GM23248 (cell line): ENCODE results near the gene CARMIL1. TPM values are rescaled to one million over a fixed set of nuclear protein-coding genes. Genes with fewer than 3 reads are reported as not detected.
A peak's percentile ranks its signal among the peaks of the same experiment; 100 is the strongest.

Source experiments
- DNase-seq: peaks from one replicate; pipeline ENCODE4 v3.0.0-alpha.2; 2015
- H2AFZ ChIP-seq: fragments of 200-600 bp; sonication (generic); 2 replicates; pipeline ENCODE4 v1.6.1; 2016; ENCODE audit warnings: antibody characterized with exemption
- H3F3A ChIP-seq: fragments of 200-600 bp; sonication (generic); 2 replicates; pipeline ENCODE4 v1.6.1; 2016; ENCODE audit warnings: mild to moderate bottlenecking, antibody characterized with exemption, mixed run types; ENCODE audit not compliant: insufficient read depth
- H3K27ac ChIP-seq: fragments of 200-600 bp; sonication (generic); 2 replicates; pipeline ENCODE4 v1.5.1; 2016; ENCODE audit warnings: mild to moderate bottlenecking
- H3K27me3 ChIP-seq: fragments of 200-600 bp; sonication (generic); replicated peaks from 2 replicates; pipeline ENCODE4 v1.6.1; 2016; ENCODE audit warnings: mild to moderate bottlenecking; ENCODE audit not compliant: insufficient read depth
- H3K36me3 ChIP-seq: fragments of 200-600 bp; sonication (generic); 2 replicates; pipeline ENCODE4 v1.6.1; 2016; ENCODE audit warnings: low read depth, mild to moderate bottlenecking
- H3K4me1 ChIP-seq: fragments of 200-600 bp; sonication (generic); 2 replicates; pipeline ENCODE4 v1.6.1; 2016; ENCODE audit warnings: mild to moderate bottlenecking; ENCODE audit not compliant: insufficient read depth
- H3K4me2 ChIP-seq: fragments of 200-600 bp; sonication (generic); one replicate; pipeline ENCODE4 v1.6.1; 2016; ENCODE audit warnings: mild to moderate bottlenecking; ENCODE audit not compliant: unreplicated experiment
- H3K4me3 ChIP-seq: fragments of 200-600 bp; sonication (generic); 2 replicates; pipeline ENCODE4 v1.5.1; 2016; ENCODE audit warnings: mild to moderate bottlenecking
- H3K79me2 ChIP-seq: fragments of 200-600 bp; sonication (generic); 2 replicates; pipeline ENCODE4 v1.6.1; 2016; ENCODE audit warnings: mild to moderate bottlenecking; ENCODE audit not compliant: insufficient read depth
- H3K9ac ChIP-seq: fragments of 200-600 bp; sonication (generic); 2 replicates; pipeline ENCODE4 v1.6.1; 2016; ENCODE audit warnings: mild to moderate bottlenecking
- H3K9me2 ChIP-seq: fragments of 200-600 bp; sonication (generic); 2 replicates; pipeline ENCODE4 v1.6.1; 2016; ENCODE audit warnings: mixed run types, mild to moderate bottlenecking, moderate library complexity; ENCODE audit not compliant: insufficient read depth
- H3K9me3 ChIP-seq: fragments of 200-600 bp; sonication (generic); one replicate; pipeline ENCODE4 v1.6.1; 2017; ENCODE audit warnings: low read depth
- H4K20me1 ChIP-seq: fragments of 200-600 bp; sonication (generic); 2 replicates; pipeline ENCODE4 v1.6.0; 2016; ENCODE audit not compliant: insufficient read depth
- EZH2 ChIP-seq: fragments of 200-600 bp; sonication (generic); IDR thresholded peaks from 2 replicates; pipeline ENCODE4 v1.6.1; 2018; ENCODE audit warnings: antibody characterized with exemption, mild to moderate bottlenecking; ENCODE audit not compliant: insufficient read depth, poor library complexity, severe bottlenecking
- EZH2phosphoT487 ChIP-seq: fragments of 200-600 bp; sonication (generic); IDR thresholded peaks from 2 replicates; pipeline ENCODE4 v1.6.1; 2018; ENCODE audit warnings: antibody characterized with exemption, moderate library complexity, mild to moderate bottlenecking, low read depth; ENCODE audit not compliant: insufficient read depth
- WGBS, 2 experiments: methylation state at CpG; one replicate each; pipeline ENCODE4 v1.1.6; 2015 to 2017; ENCODE audit warnings: low lambda C conversion rate in 2 of 2, low coverage in 1 of 2; ENCODE audit errors: missing lambda C conversion rate in 2 of 2; 5-methylcytosine and 5-hydroxymethylcytosine counted together
- in situ Hi-C: fragments of 300-500 bp; cut with MboI; formaldehyde crosslinking; loops from 2 replicates; pipeline ENCODE4 v1.15.0; 2020
- polyA plus RNA-seq: library from polyadenylated mRNA; unstranded; fragments of >200 nt; fragmentation: Nextera tagmentation; extraction: Ambion mirVana; gene quantifications from 2 replicates; pipeline ENCODE4 v1.2.1, GENCODE V29; 2016
- total RNA-seq: library from RNA; depleted of rRNA; stranded (reverse); fragments of >200 nt; shearing (Covaris generic); gene quantifications from 2 replicates; pipeline ENCODE4 v1.2.3, GENCODE V29; 2014

Gene CARMIL1
- total and polyA plus RNA-seq, 2 experiments from 2014 or later = 10.9 to 11.0 TPM

GRCh38 chr6:25320459-25320858 is 41.3 kb downstream of the CARMIL1 start:
- no peak overlapping the region for H2AFZ ChIP-seq
- in situ Hi-C loops = no loop called here
- 20 to 28% methylated on average over 1 of the region's 1 CpG for WGBS, 2 experiments

GRCh38 chr6:25322692-25323091 is 43.5 kb downstream of the CARMIL1 start:
- no peak for DNase-seq
- H3K9me3 ChIP-seq = no peaks in the 10 kb centered on the region
- no peak overlapping the region for H2AFZ ChIP-seq
- H3K9me2 ChIP-seq = no peaks in the 10 kb centered on the region
- no peaks in the 10 kb centered on the region for H4K20me1 ChIP-seq
- WGBS, 2 experiments = 92 to 100% methylated on average over 2 of the region's 2 CpGs
- no peak overlapping the region for H3K9ac ChIP-seq
- in situ Hi-C loops = no loop called here
- H3K27ac ChIP-seq = no peak overlapping the region
- peaks cover 8% of the 10 kb centered on the region; the same call in 1 of the 2 replicates for H3K4me1 ChIP-seq
- no peak overlapping the region for H3K4me2 ChIP-seq
- no peaks in the 10 kb centered on the region for H3F3A ChIP-seq
- no peaks in the 10 kb centered on the region for H3K79me2 ChIP-seq
- no peak for TF ChIP-seq EZH2phosphoT487
- no peak for TF ChIP-seq EZH2
- no peaks in the 10 kb centered on the region for H3K27me3 ChIP-seq
- no peaks in the 10 kb centered on the region for H3K36me3 ChIP-seq
- no peak overlapping the region for H3K4me3 ChIP-seq

More at GRCh38 chr6:25320459-25320858, 41.3 kb downstream of the CARMIL1 start:
- Histone ChIP-seq H3K4me3 (no peak overlapping the region), H3K9ac (no peak overlapping the region), H3K79me2 (no peaks in the 10 kb centered on the region; the same call in 1 of the 2 replicates), H3K9me3 (no peaks in the 10 kb centered on the region), H3K4me2 (no peak overlapping the region), H3K9me2 (no peaks in the 10 kb centered on the region), H3K36me3 (no peaks in the 10 kb centered on the region), H3K27me3 (no peaks in the 10 kb centered on the region), H3K27ac (no peak overlapping the region), H3K4me1 (peaks cover 8% of the 10 kb centered on the region; the same call in 1 of the 2 replicates), H3F3A (no peaks in the 10 kb centered on the region), H4K20me1 (no peaks in the 10 kb centered on the region)
- TF ChIP-seq EZH2 = no peak
- no peak for DNase-seq

- Histone ChIP-seq H3K36me3 (no peaks in the 10 kb centered on the region), H3F3A (no peaks in the 10 kb centered on the region), H3K9me2 (no peaks in the 10 kb centered on the region), H3K4me3 (no peak overlapping the region), H4K20me1 (no peaks in the 10 kb centered on the region), H2AFZ (no peak overlapping the region), H3K27ac (no peak overlapping the region), H3K9ac (no peak overlapping the region), H3K4me1 (peaks cover 8% of the 10 kb centered on the region; the same call in 1 of the 2 replicates), H3K79me2 (no peaks in the 10 kb centered on the region; the same call in 1 of the 2 replicates), H3K27me3 (no peaks in the 10 kb centered on the region), H3K4me2 (no peak overlapping the region), H3K9me3 (no peaks in the 10 kb centered on the region)
- in situ Hi-C loops = no loop called here
- whole genome bisulfite sequencing, 2 experiments = 85 to 86% methylated on average over 1 of the region's 1 CpG
- no peak for TF ChIP-seq EZH2phosphoT487
- peak; percentile 27 for DNase-seq
Observed at GRCh38 chr6:25324066-25324762, 45.0 kb downstream of the CARMIL1 start.

GRCh38 chr6:25326126-25326525 is 47.0 kb downstream of the CARMIL1 start:
- no peaks in the 10 kb centered on the region; the same call in 1 of the 2 replicates for H3K79me2 ChIP-seq
- WGBS, 2 experiments = 96% methylated on average over 4 of the region's 4 CpGs
- H2AFZ ChIP-seq = no peak overlapping the region
- H3K9me2 ChIP-seq = no peaks in the 10 kb centered on the region
- no peaks in the 10 kb centered on the region for H3K27me3 ChIP-seq
- TF ChIP-seq EZH2 (no peak), EZH2phosphoT487 (no peak)
- H3K4me1 ChIP-seq = peaks cover 12% of the 10 kb centered on the region
- no peak overlapping the region for H3K9ac ChIP-seq
- in situ Hi-C loops = no loop called here
- H3K4me3 ChIP-seq = no peak overlapping the region
- H3K4me2 ChIP-seq = no peak overlapping the region
- no peaks in the 10 kb centered on the region for H3K36me3 ChIP-seq
- no peaks in the 10 kb centered on the region for H4K20me1 ChIP-seq
- no peaks in the 10 kb centered on the region for H3K9me3 ChIP-seq
- no peak for DNase-seq
- H3K27ac ChIP-seq = no peak overlapping the region
- no peaks in the 10 kb centered on the region for H3F3A ChIP-seq
